IMR-90 (cell line): Measurements from ENCODE around the gene PLSCR3. TPM values are rescaled to one million over a fixed set of nuclear protein-coding genes. Genes with fewer than 3 reads are reported as not detected.
A peak's percentile ranks its signal among the peaks of the same experiment; 100 is the strongest.

ENCODE experiments used
- ATAC-seq: fragments of 200-7000 bp; cut with Tn5 transposase; 2 replicates; pipeline ENCODE4 v1.9.1; 2020; ENCODE audit warnings: low read depth, mild to moderate bottlenecking, moderate library complexity
- BruUV-seq: library from RNA; stranded (reverse); fragments of 400-500 nt; replicated peaks from 2 replicates; lab custom pipeline; 2021; lab: Mats Ljungman, UMichigan
- CTCF ChIA-PET: fragments of 300-600 bp; formaldehyde crosslinking; extraction: SDS; loops from one replicate; lab custom pipeline; 2021; ENCODE audit warnings: antibody characterized with exemption; lab: Yijun Ruan, JAX
- POLR2A ChIA-PET: fragments of 300-600 bp; sonication (Branson Sonifier 250); formaldehyde crosslinking; loops from one replicate; lab custom pipeline; 2022; ENCODE audit warnings: antibody characterized with exemption; ENCODE audit not compliant: unreplicated experiment; lab: Charles Lee
- DNase-seq: peaks from one replicate; pipeline ENCODE4 v3.0.0; 2013
- H2AFZ ChIP-seq: replicated peaks from 2 replicates; pipeline ENCODE3; 2013; ENCODE audit warnings: low read length, mild to moderate bottlenecking; ENCODE audit not compliant: poor library complexity
- H2AK5ac ChIP-seq: 2 replicates; pipeline ENCODE4 v1.6.1; 2013; ENCODE audit warnings: low read depth, low read length, inconsistent platforms
- H2AK9ac ChIP-seq: replicated peaks from 2 replicates; pipeline ENCODE3; 2013; ENCODE audit warnings: mild to moderate bottlenecking, low read depth, low read length, moderate library complexity; ENCODE audit not compliant: poor library complexity
- H2BK120ac ChIP-seq: 2 replicates; pipeline ENCODE4 v1.6.1; 2013; ENCODE audit warnings: low read depth, low read length, inconsistent platforms
- H2BK15ac ChIP-seq: 3 replicates; pipeline ENCODE4 v1.6.1; 2013; ENCODE audit warnings: low read depth, low read length, inconsistent platforms
- H2BK20ac ChIP-seq: 2 replicates; pipeline ENCODE4 v1.6.1; 2013; ENCODE audit warnings: low read depth, mild to moderate bottlenecking, inconsistent platforms, low read length, moderate library complexity
- H2BK5ac ChIP-seq: 2 replicates; pipeline ENCODE4 v1.6.1; 2013; ENCODE audit warnings: mild to moderate bottlenecking, low read depth, low read length, inconsistent platforms; ENCODE audit not compliant: poor library complexity, severe bottlenecking
- H3K14ac ChIP-seq: replicated peaks from 2 replicates; pipeline ENCODE4 v1.6.1; 2013; ENCODE audit warnings: low read depth, low read length, inconsistent platforms
- H3K18ac ChIP-seq: 2 replicates; pipeline ENCODE4 v1.6.1; 2013; ENCODE audit warnings: low read depth, low read length, control low read depth
- H3K23ac ChIP-seq: 2 replicates; pipeline ENCODE4 v1.6.1; 2013; ENCODE audit warnings: low read depth, low read length, inconsistent platforms
- H3K27ac ChIP-seq: 2 replicates; pipeline ENCODE4 v1.5.1; 2013; ENCODE audit warnings: mild to moderate bottlenecking, control low read depth, low read length; ENCODE audit not compliant: insufficient read depth
- H3K27me3 ChIP-seq: 2 replicates; pipeline ENCODE4 v1.6.1; 2013; ENCODE audit warnings: low read length; ENCODE audit not compliant: control insufficient read depth, insufficient read depth
- H3K36me3 ChIP-seq: 2 replicates; pipeline ENCODE4 v1.6.1; 2013; ENCODE audit warnings: low read length, mixed read lengths; ENCODE audit not compliant: control insufficient read depth, insufficient read depth
- H3K4ac ChIP-seq: 2 replicates; pipeline ENCODE4 v1.6.1; 2013; ENCODE audit warnings: low read depth, low read length, inconsistent platforms
- H3K4me1 ChIP-seq: 2 replicates; pipeline ENCODE4 v1.6.1; 2013; ENCODE audit warnings: low read length, mixed read lengths; ENCODE audit not compliant: control insufficient read depth, insufficient read depth
- H3K4me2 ChIP-seq: 2 replicates; pipeline ENCODE4 v1.6.1; 2013; ENCODE audit warnings: low read depth, mild to moderate bottlenecking, control low read depth, low read length, moderate library complexity
- H3K4me3 ChIP-seq: 2 replicates; pipeline ENCODE4 v1.5.1; 2013; ENCODE audit warnings: low read depth, mild to moderate bottlenecking, control low read depth, low read length, moderate library complexity; ENCODE audit not compliant: insufficient read depth
- H3K56ac ChIP-seq: 2 replicates; pipeline ENCODE4 v1.6.1; 2013; ENCODE audit warnings: low read length, inconsistent platforms; ENCODE audit not compliant: insufficient read depth; ENCODE audit errors: extremely low read depth
- H3K79me1 ChIP-seq, 2 experiments: 2 replicates each; pipeline ENCODE4 v1.6.1; 2013; ENCODE audit warnings: low read length in 2 of 2, inconsistent platforms in 1 of 2, low read depth in 1 of 2
- H3K9ac ChIP-seq: 2 replicates; pipeline ENCODE4 v1.6.1; 2013; ENCODE audit warnings: low read depth, low read length, control low read depth
- H3K9me1 ChIP-seq: 2 replicates; pipeline ENCODE4 v1.6.1; 2013; ENCODE audit warnings: low read length, inconsistent platforms; ENCODE audit not compliant: insufficient read depth
- H3K9me3 ChIP-seq: 2 replicates; pipeline ENCODE4 v1.6.1; 2013; ENCODE audit warnings: low read length; ENCODE audit not compliant: control insufficient read depth, insufficient read depth
- H4K20me1 ChIP-seq: 2 replicates; pipeline ENCODE4 v1.6.1; 2013; ENCODE audit warnings: low read length, inconsistent platforms; ENCODE audit not compliant: insufficient read depth
- H4K5ac ChIP-seq: 2 replicates; pipeline ENCODE4 v1.6.1; 2013; ENCODE audit warnings: mild to moderate bottlenecking, low read depth, low read length, control low read depth
- H4K8ac ChIP-seq, 2 experiments: 2 replicates each; pipeline ENCODE4 v1.6.1; 2013; ENCODE audit warnings: low read depth in 2 of 2, low read length in 2 of 2, control low read depth in 1 of 2, inconsistent platforms in 1 of 2
- H4K91ac ChIP-seq: 2 replicates; pipeline ENCODE4 v1.6.1; 2013; ENCODE audit warnings: low read depth, low read length, inconsistent platforms; ENCODE audit not compliant: insufficient read depth
- BHLHE40 ChIP-seq: fragments of 150-350 bp; IDR thresholded peaks from 2 replicates; pipeline ENCODE4 v1.6.1; 2016; ENCODE audit warnings: mild to moderate bottlenecking, low read depth, low read length
- CEBPB ChIP-seq: IDR thresholded peaks from 2 replicates; pipeline ENCODE4 v1.6.1; 2012; ENCODE audit warnings: low read depth, low read length, improper control_type of control experiment
- CHD1 ChIP-seq: IDR thresholded peaks from 2 replicates; pipeline ENCODE4 v1.6.1; 2012; ENCODE audit warnings: low read depth, low read length, improper control_type of control experiment
- FOS ChIP-seq: fragments of 150-350 bp; IDR thresholded peaks from 2 replicates; pipeline ENCODE4 v1.6.1; 2016; ENCODE audit warnings: low read depth, low read length
- MAFK ChIP-seq: IDR thresholded peaks from 2 replicates; pipeline ENCODE4 v1.6.1; 2012; ENCODE audit warnings: low read depth, low read length, improper control_type of control experiment
- MAZ ChIP-seq: IDR thresholded peaks from 2 replicates; pipeline ENCODE4 v1.6.1; 2012; ENCODE audit warnings: low read depth, mild to moderate bottlenecking, low read length, improper control_type of control experiment, moderate library complexity, borderline replicate concordance
- MXI1 ChIP-seq: IDR thresholded peaks from 2 replicates; pipeline ENCODE4 v1.6.1; 2012; ENCODE audit warnings: low read depth, mild to moderate bottlenecking, low read length, moderate library complexity, borderline replicate concordance
- NFE2L2 ChIP-seq: fragments of 150-350 bp; IDR thresholded peaks from 2 replicates; pipeline ENCODE4 v1.6.1; 2016; ENCODE audit warnings: low read depth, mild to moderate bottlenecking, low read length
- POLR2A ChIP-seq: IDR thresholded peaks from 2 replicates; pipeline ENCODE4 v1.6.1; 2012; ENCODE audit warnings: mild to moderate bottlenecking, low read depth, low read length
- RAD21 ChIP-seq: IDR thresholded peaks from 2 replicates; pipeline ENCODE4 v1.6.1; 2012; ENCODE audit warnings: low read length, improper control_type of control experiment
- RCOR1 ChIP-seq: IDR thresholded peaks from 2 replicates; pipeline ENCODE4 v1.6.1; 2012; ENCODE audit warnings: mild to moderate bottlenecking, low read length, improper control_type of control experiment; ENCODE audit not compliant: insufficient replicate concordance
- RFX5 ChIP-seq: IDR thresholded peaks from 2 replicates; pipeline ENCODE4 v1.8.0; 2012; ENCODE audit warnings: low read depth, mild to moderate bottlenecking, low read length, moderate library complexity
- SMC3 ChIP-seq: fragments of 150-350 bp; IDR thresholded peaks from 2 replicates; pipeline ENCODE4 v1.6.1; 2016; ENCODE audit warnings: low read depth, mild to moderate bottlenecking, antibody characterized with exemption, low read length, moderate library complexity
- WGBS, 2 experiments: methylation state at CpG; one replicate each; pipeline versions ENCODE4 v1.1.5 to v1.1.7; 2013; ENCODE audit warnings: missing lambda C conversion rate in 2 of 2; ENCODE audit not compliant: insufficient read length in 1 of 2; ENCODE audit errors: extremely low coverage in 2 of 2; 5-methylcytosine and 5-hydroxymethylcytosine counted together
- dilution Hi-C: fragments of 300-500 bp; cut with HindIII; formaldehyde crosslinking; loops from one replicate; pipeline ENCODE4 v1.14.3; 2018; ENCODE audit warnings: low sequenced_read_pairs; ENCODE audit not compliant: unreplicated experiment
- in situ Hi-C: fragments of 300-500 bp; cut with MboI; formaldehyde crosslinking; loops from 3 replicates; pipeline ENCODE4 v1.14.3; 2019; ENCODE audit warnings: low sequenced_read_pairs, inconsistent platforms, mixed read lengths
- intact Hi-C: fragments of 100-400 bp; cut with micrococcal nuclease; formaldehyde crosslinking; loops from 2 replicates; pipeline ENCODE4 v1.10.0; 2022
- polyA plus RNA-seq, 3 experiments: library from polyadenylated mRNA; depleted of rRNA; stranded (reverse); fragments of >200 nt; gene quantifications; 2 replicates each; pipeline ENCODE4 v1.2.3, GENCODE V29; 2012; ENCODE audit warnings: low replicate concordance in 1 of 3
- total RNA-seq: library from RNA; depleted of rRNA; stranded (reverse); fragments of >200 nt; gene quantifications from 2 replicates; pipeline ENCODE4 v1.2.3, GENCODE V29; 2012
- TF ChIP-seq, protein P1 (sequence below): fragments of 150-350 bp; IDR thresholded peaks from 2 replicates; pipeline ENCODE4 v1.6.1; 2016; ENCODE audit warnings: low read depth, mild to moderate bottlenecking, low read length, moderate library complexity, borderline replicate concordance
- TF ChIP-seq, protein P2 (sequence below): fragments of 150-350 bp; IDR thresholded peaks from 2 replicates; pipeline ENCODE4 v1.6.1; 2017; ENCODE audit warnings: mild to moderate bottlenecking, antibody characterized with exemption, low read length, low read depth
- TF ChIP-seq, protein P3 (sequence below): conservative IDR thresholded peaks from 2 replicates; pipeline ENCODE4 v1.5.1; 2012; ENCODE audit warnings: mild to moderate bottlenecking, low read depth, low read length, improper control_type of control experiment

PLSCR3 gene
- total and polyA plus RNA-seq, 2 of the 4 experiments (the other 2 are of a cell fraction), result 6.1 to 116 TPM

GRCh38 chr17:7428557-7428956 lies 34.2 kb upstream of the PLSCR3 start, which contains the start of gene SPEM3:
TSS of gene SPEM3 (plus strand) at chr17:7428857. CDS start at chr17:7428903, 46 bp downstream.
- 53% methylated on average over 2 of the region's 5 CpGs; no CpG with 5 or more reads in 1 of the 2 experiments for WGBS, 2 experiments
- BruUV-seq, result no TSS peak
- in situ Hi-C loops, result no loop called here

More at GRCh38 chr17:7428557-7428956, 34.2 kb upstream of the PLSCR3 start, which contains the start of gene SPEM3:
- no peak within 1 kb of the TSS for H2AK5ac ChIP-seq
- H3K9me1 ChIP-seq, result 0 out of 2 replicates have a peak, but pooled peaks cover 2% of the 10 kb centered on the region
- H4K5ac ChIP-seq, result no peak within 1 kb of the TSS
- H3K9ac ChIP-seq, result no peak within 1 kb of the TSS
- no peak within 1 kb of the TSS for H4K8ac ChIP-seq
- no peak within 1 kb of the TSS for H3K4ac ChIP-seq
- H2AK9ac ChIP-seq, result peak within 1 kb of the TSS; percentile 5
- dilution Hi-C loops (no loop called here), intact Hi-C loops (no loop called here)
- H3K4me2 ChIP-seq, result no peak within 1 kb of the TSS
- no peak for DNase-seq
- no peaks in the 10 kb centered on the region for H3K36me3 ChIP-seq
- no peak within 1 kb of the TSS for H4K91ac ChIP-seq
- ChIA-PET CTCF (no interaction called here), POLR2A (no interaction called here)
- no peak within 1 kb of the TSS for H3K14ac ChIP-seq
- H2BK20ac ChIP-seq, result no peak within 1 kb of the TSS
- no peak within 1 kb of the TSS for H3K56ac ChIP-seq
- H3K79me1 ChIP-seq, result no peaks in the 10 kb centered on the region
- H4K20me1 ChIP-seq, result no peaks in the 10 kb centered on the region
- TF ChIP-seq, protein P1, sequence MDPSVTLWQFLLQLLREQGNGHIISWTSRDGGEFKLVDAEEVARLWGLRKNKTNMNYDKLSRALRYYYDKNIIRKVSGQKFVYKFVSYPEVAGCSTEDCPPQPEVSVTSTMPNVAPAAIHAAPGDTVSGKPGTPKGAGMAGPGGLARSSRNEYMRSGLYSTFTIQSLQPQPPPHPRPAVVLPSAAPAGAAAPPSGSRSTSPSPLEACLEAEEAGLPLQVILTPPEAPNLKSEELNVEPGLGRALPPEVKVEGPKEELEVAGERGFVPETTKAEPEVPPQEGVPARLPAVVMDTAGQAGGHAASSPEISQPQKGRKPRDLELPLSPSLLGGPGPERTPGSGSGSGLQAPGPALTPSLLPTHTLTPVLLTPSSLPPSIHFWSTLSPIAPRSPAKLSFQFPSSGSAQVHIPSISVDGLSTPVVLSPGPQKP, result no peak
- TF ChIP-seq NFE2L2, result no peak
- TF ChIP-seq MXI1, result no peak
- TF ChIP-seq RCOR1, result no peak
- TF ChIP-seq RFX5, result no peak
- TF ChIP-seq RAD21, result no peak
- TF ChIP-seq MAZ, result no peak
- no peak for TF ChIP-seq MAFK
- no peak for TF ChIP-seq FOS
- TF ChIP-seq, protein P2, sequence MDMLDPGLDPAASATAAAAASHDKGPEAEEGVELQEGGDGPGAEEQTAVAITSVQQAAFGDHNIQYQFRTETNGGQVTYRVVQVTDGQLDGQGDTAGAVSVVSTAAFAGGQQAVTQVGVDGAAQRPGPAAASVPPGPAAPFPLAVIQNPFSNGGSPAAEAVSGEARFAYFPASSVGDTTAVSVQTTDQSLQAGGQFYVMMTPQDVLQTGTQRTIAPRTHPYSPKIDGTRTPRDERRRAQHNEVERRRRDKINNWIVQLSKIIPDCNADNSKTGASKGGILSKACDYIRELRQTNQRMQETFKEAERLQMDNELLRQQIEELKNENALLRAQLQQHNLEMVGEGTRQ, result no peak
- TF ChIP-seq, protein P3, sequence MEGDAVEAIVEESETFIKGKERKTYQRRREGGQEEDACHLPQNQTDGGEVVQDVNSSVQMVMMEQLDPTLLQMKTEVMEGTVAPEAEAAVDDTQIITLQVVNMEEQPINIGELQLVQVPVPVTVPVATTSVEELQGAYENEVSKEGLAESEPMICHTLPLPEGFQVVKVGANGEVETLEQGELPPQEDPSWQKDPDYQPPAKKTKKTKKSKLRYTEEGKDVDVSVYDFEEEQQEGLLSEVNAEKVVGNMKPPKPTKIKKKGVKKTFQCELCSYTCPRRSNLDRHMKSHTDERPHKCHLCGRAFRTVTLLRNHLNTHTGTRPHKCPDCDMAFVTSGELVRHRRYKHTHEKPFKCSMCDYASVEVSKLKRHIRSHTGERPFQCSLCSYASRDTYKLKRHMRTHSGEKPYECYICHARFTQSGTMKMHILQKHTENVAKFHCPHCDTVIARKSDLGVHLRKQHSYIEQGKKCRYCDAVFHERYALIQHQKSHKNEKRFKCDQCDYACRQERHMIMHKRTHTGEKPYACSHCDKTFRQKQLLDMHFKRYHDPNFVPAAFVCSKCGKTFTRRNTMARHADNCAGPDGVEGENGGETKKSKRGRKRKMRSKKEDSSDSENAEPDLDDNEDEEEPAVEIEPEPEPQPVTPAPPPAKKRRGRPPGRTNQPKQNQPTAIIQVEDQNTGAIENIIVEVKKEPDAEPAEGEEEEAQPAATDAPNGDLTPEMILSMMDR, result no peak
- no peak for TF ChIP-seq POLR2A
- no peak for TF ChIP-seq CHD1
- TF ChIP-seq CEBPB, result no peak
- no peak for TF ChIP-seq SMC3
- no peak for TF ChIP-seq BHLHE40
- peak within 1 kb of the TSS; percentile 32 for H2AFZ ChIP-seq
- H3K27me3 ChIP-seq, result peaks cover 2% of the 10 kb centered on the region; the same call in 1 of the 2 replicates
- no peak within 1 kb of the TSS for H3K4me3 ChIP-seq
- H3K18ac ChIP-seq, result no peak within 1 kb of the TSS
- no peak within 1 kb of the TSS for H3K27ac ChIP-seq
- H3K23ac ChIP-seq, result no peak within 1 kb of the TSS
- H3K9me3 ChIP-seq, result no peaks in the 10 kb centered on the region
- H2BK15ac ChIP-seq, result no peak within 1 kb of the TSS
- no peak for ATAC-seq
- H3K4me1 ChIP-seq, result no peaks in the 10 kb centered on the region
- H2BK120ac ChIP-seq, result no peak within 1 kb of the TSS
- no peak within 1 kb of the TSS for H2BK5ac ChIP-seq
